ENCODE data around the gene DLGAP3.

- TF ChIP-seq CTCF (IDR thresholded peaks at IDR 0.05 in 2 of 3, conservative IDR thresholded peaks at IDR 0.05 in 1 of 3; ENCODE audit: borderline replicate concordance in 1 of 3, insufficient read depth in 1 of 3, low read depth in 2 of 3, low read length in 2 of 3) = no peak
- no peak for TF ChIP-seq POLR2A (IDR thresholded peaks at IDR 0.05; ENCODE audit: borderline replicate concordance, extremely low read depth, insufficient read depth, insufficient read length)
- TF ChIP-seq RAD21 (IDR thresholded peaks at IDR 0.05; ENCODE audit: low read depth) = no peak
- TF ChIP-seq MAX (IDR thresholded peaks at IDR 0.05) = no peak
- no peak for TF ChIP-seq EZH2 (IDR thresholded peaks at IDR 0.05)
- no peak for TF ChIP-seq CEBPB (IDR thresholded peaks at IDR 0.05; ENCODE audit: low read depth)
- TF ChIP-seq EGR1 (IDR thresholded peaks at IDR 0.05; ENCODE audit: low read depth) = no peak
- TF ChIP-seq ZNF274 (IDR thresholded peaks at IDR 0.05; ENCODE audit: low read depth, low read length) = no peak
- TF ChIP-seq POLR2AphosphoS5 (IDR thresholded peaks at IDR 0.05; ENCODE audit: low read depth, low read length) = no peak
Observed at GRCh38 chr1:34927316-34927715, 2.1 kb downstream of the DLGAP3 start.

All from HCT116 (cell line).